DOHH2 (cell line): ENCODE results near the gene HSFX1.

ENCODE experiments used
- H3F3A ChIP-seq: fragments of 200-600 bp; sonication (generic), shearing (Covaris generic); 2 replicates; pipeline ENCODE4 v1.6.0; 2016; ENCODE audit warnings: antibody characterized with exemption, mild to moderate bottlenecking; ENCODE audit not compliant: control insufficient read depth, insufficient read depth
- H3K27ac ChIP-seq: fragments of 200-600 bp; sonication (generic); 2 replicates; pipeline ENCODE4 v1.5.1; 2014; ENCODE audit warnings: low read depth, mild to moderate bottlenecking, low read length, moderate library complexity
- H3K27me3 ChIP-seq: fragments of 200-600 bp; sonication (generic); 2 replicates; pipeline ENCODE4 v1.6.1; 2014; ENCODE audit warnings: mild to moderate bottlenecking, low read length, mixed read lengths; ENCODE audit not compliant: control insufficient read depth
- H3K36me3 ChIP-seq: fragments of 200-600 bp; sonication (generic); 2 replicates; pipeline ENCODE4 v1.6.1; 2014; ENCODE audit warnings: mild to moderate bottlenecking, low read length, moderate library complexity, mixed read lengths; ENCODE audit not compliant: control insufficient read depth
- H3K4me1 ChIP-seq: fragments of 200-600 bp; sonication (generic); 2 replicates; pipeline ENCODE4 v1.6.1; 2014; ENCODE audit warnings: mild to moderate bottlenecking, low read length, mixed read lengths; ENCODE audit not compliant: control insufficient read depth
- H3K4me2 ChIP-seq: fragments of 200-600 bp; sonication (generic); 2 replicates; pipeline ENCODE4 v1.6.0; 2014; ENCODE audit warnings: mild to moderate bottlenecking, low read length, moderate library complexity
- H3K4me3 ChIP-seq: fragments of 200-600 bp; sonication (generic); 2 replicates; pipeline ENCODE4 v1.5.1; 2014; ENCODE audit warnings: mild to moderate bottlenecking, low read length, mixed read lengths
- H3K79me2 ChIP-seq: fragments of 200-600 bp; sonication (generic); 2 replicates; pipeline ENCODE4 v1.6.1; 2014; ENCODE audit warnings: mild to moderate bottlenecking, low read length, mixed read lengths; ENCODE audit not compliant: control insufficient read depth
- H3K9me2 ChIP-seq: fragments of 200-600 bp; sonication (generic); replicated peaks from 2 replicates; pipeline ENCODE4 v1.6.1; 2014; ENCODE audit warnings: mild to moderate bottlenecking, low read length, mixed read lengths; ENCODE audit not compliant: control insufficient read depth
- H3K9me3 ChIP-seq: fragments of 200-600 bp; sonication (generic); 2 replicates; pipeline ENCODE4 v1.6.1; 2014; ENCODE audit warnings: antibody characterized with exemption, low read length, mixed read lengths; ENCODE audit not compliant: control insufficient read depth, insufficient read depth
- H4K20me1 ChIP-seq: fragments of 200-600 bp; sonication (generic); 2 replicates; pipeline ENCODE4 v1.6.0; 2014; ENCODE audit warnings: low read depth, mild to moderate bottlenecking, antibody characterized with exemption, low read length, moderate library complexity; ENCODE audit not compliant: control insufficient read depth, insufficient read depth
- EZH2phosphoT487 ChIP-seq: fragments of 200-600 bp; sonication (generic); IDR thresholded peaks from 2 replicates; pipeline ENCODE4 v1.6.1; 2017; ENCODE audit warnings: borderline replicate concordance, mild to moderate bottlenecking, antibody characterized with exemption, low read length, moderate library complexity, mixed read lengths
- TF ChIP-seq, protein P1 (sequence below): fragments of 200-600 bp; sonication (generic); IDR thresholded peaks from one replicate; pipeline ENCODE4 v1.5.1; 2014; ENCODE audit warnings: antibody characterized with exemption, mild to moderate bottlenecking, low read depth, low read length; ENCODE audit not compliant: poor library complexity, severe bottlenecking

HSFX1 gene

DNA sequence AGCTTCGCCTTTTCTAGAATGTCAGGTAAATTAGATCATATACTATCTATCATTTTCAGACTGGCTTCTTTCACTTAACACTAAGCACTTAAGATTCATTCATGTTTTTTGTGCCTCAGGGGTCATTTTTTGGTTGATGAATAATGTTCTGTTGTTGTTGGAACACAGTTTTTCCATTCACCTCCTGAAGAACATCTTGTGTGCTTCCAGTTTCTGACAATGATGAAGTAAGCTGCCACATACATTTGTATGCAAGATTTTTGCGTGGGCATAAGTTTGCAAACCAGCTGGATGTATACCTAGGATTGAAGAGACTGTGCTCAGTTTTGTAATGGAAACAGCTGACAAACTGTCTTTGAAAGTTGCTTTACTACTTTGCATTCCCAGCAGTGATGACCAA lies 45.5 kb downstream of the HSFX1 start:
- H3K4me3 ChIP-seq: no peak overlapping the region
- no peaks in the 10 kb centered on the region for H3F3A ChIP-seq
- no peaks in the 10 kb centered on the region for H3K9me3 ChIP-seq
- H3K79me2 ChIP-seq: no peaks in the 10 kb centered on the region
- TF ChIP-seq, protein P1, sequence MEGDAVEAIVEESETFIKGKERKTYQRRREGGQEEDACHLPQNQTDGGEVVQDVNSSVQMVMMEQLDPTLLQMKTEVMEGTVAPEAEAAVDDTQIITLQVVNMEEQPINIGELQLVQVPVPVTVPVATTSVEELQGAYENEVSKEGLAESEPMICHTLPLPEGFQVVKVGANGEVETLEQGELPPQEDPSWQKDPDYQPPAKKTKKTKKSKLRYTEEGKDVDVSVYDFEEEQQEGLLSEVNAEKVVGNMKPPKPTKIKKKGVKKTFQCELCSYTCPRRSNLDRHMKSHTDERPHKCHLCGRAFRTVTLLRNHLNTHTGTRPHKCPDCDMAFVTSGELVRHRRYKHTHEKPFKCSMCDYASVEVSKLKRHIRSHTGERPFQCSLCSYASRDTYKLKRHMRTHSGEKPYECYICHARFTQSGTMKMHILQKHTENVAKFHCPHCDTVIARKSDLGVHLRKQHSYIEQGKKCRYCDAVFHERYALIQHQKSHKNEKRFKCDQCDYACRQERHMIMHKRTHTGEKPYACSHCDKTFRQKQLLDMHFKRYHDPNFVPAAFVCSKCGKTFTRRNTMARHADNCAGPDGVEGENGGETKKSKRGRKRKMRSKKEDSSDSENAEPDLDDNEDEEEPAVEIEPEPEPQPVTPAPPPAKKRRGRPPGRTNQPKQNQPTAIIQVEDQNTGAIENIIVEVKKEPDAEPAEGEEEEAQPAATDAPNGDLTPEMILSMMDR: no peak
- TF ChIP-seq EZH2phosphoT487: no peak
- no peaks in the 10 kb centered on the region for H3K9me2 ChIP-seq
- H3K27ac ChIP-seq: no peak overlapping the region
- H3K4me2 ChIP-seq: no peak overlapping the region
- H3K4me1 ChIP-seq: no peaks in the 10 kb centered on the region
- no peaks in the 10 kb centered on the region for H3K36me3 ChIP-seq
- H4K20me1 ChIP-seq: no peaks in the 10 kb centered on the region
- H3K27me3 ChIP-seq: no peaks in the 10 kb centered on the region

DNA sequence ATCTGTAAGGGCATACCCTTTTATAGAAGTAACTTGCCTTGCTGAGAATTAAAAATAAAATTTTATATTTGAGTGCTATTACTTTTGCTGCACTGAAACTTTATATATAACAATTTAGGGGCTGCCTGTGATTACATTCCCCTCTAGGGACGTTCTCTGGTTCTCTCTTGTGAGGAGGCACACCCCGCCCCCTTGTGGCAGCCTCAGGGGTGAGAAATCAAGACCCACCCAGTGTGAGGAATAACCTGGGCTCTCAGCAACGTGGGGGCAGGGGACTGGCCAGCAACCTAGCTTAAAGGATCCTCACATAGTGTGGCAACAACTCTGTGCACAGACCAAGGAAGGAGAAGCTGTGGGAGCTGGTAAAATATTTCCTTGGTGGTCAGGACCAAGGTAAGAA lies 51.6 kb downstream of the HSFX1 start:
- Histone ChIP-seq H3K4me2 (no peak overlapping the region), H3K9me2 (no peaks in the 10 kb centered on the region), H3K79me2 (no peaks in the 10 kb centered on the region), H3K4me3 (no peak overlapping the region), H3K4me1 (no peaks in the 10 kb centered on the region), H3K36me3 (no peaks in the 10 kb centered on the region), H3K9me3 (no peaks in the 10 kb centered on the region), H3K27ac (no peak overlapping the region), H3K27me3 (peaks cover 9% of the 10 kb centered on the region), H4K20me1 (no peaks in the 10 kb centered on the region), H3F3A (no peaks in the 10 kb centered on the region)
- TF ChIP-seq, protein P1: peak; percentile 48
- TF ChIP-seq EZH2phosphoT487: no peak
